A549 (cell line): Measurements from ENCODE around the gene KRTAP6-1. TPM values are rescaled to one million over a fixed set of nuclear protein-coding genes. Genes with fewer than 3 reads are reported as not detected.

ENCODE experiments used
- ATAC-seq, 2 experiments: fragments of 200-7000 bp in 1 of 2; fragments of >200 bp in 1 of 2; cut with Nextera tagmentation in 1 of 2; cut with Tn5 transposase in 1 of 2; 3 replicates each; pipeline versions ENCODE4 v1.8.0 to v1.9.1; 2018 to 2020; ENCODE audit warnings: mild to moderate bottlenecking in 1 of 2, moderate library complexity in 1 of 2
- CTCF ChIA-PET: fragments of 300-600 bp; sonication (Branson Sonifier 250); formaldehyde crosslinking; extraction: SDS; loops from one replicate; lab custom pipeline; 2021; ENCODE audit warnings: antibody characterized with exemption, inconsistent platforms; lab: Yijun Ruan, JAX
- POLR2A ChIA-PET: fragments of 350-600 bp; formaldehyde crosslinking; extraction: SDS; loops from one replicate; lab custom pipeline; 2021; ENCODE audit warnings: antibody characterized with exemption, inconsistent platforms; lab: Yijun Ruan, JAX
- DNase-seq, 2 experiments: peaks; one replicate each; pipeline versions ENCODE4 v3.0.0 to v3.0.0-alpha.2; 2011 to 2016; ENCODE audit warnings: low read depth in 1 of 2, low spot score in 1 of 2
- FAIRE-seq: peaks from 2 replicates; lab custom pipeline; 2011; peaks lifted over from hg19 to GRCh38; lab: Jason Lieb, UNC
- H3K27ac ChIP-seq, 2 experiments: fragments of >200 bp; sonication (Bioruptor Twin); formaldehyde crosslinking; 3 replicates each; pipeline ENCODE4 v1.5.1; 2016 to 2017
- H3K4me1 ChIP-seq: fragments of >200 bp; sonication (Bioruptor Twin); formaldehyde crosslinking; 3 replicates; pipeline ENCODE4 v1.6.1; 2016
- H3K4me2 ChIP-seq: fragments of >200 bp; sonication (Bioruptor Twin); formaldehyde crosslinking; 3 replicates; pipeline ENCODE4 v1.6.1; 2016
- H3K4me3 ChIP-seq: fragments of >200 bp; sonication (Bioruptor Twin); formaldehyde crosslinking; 3 replicates; pipeline ENCODE4 v1.5.1; 2016
- H3K9me3 ChIP-seq: fragments of >200 bp; sonication (Bioruptor Twin); formaldehyde crosslinking; 3 replicates; pipeline ENCODE4 v1.6.1; 2016
- CBX8 ChIP-seq: fragments of 200-600 bp; sonication (generic); IDR thresholded peaks from 2 replicates; pipeline ENCODE4 v1.6.1; 2016
- CEBPB ChIP-seq, 2 experiments: fragments of >200 bp in 1 of 2; sonication (Bioruptor Twin) in 1 of 2; formaldehyde crosslinking in 1 of 2; IDR thresholded peaks; 2 replicates each; pipeline ENCODE4 v1.6.1; 2012 to 2016
- CHD2 ChIP-seq: fragments of 150-350 bp; IDR thresholded peaks from 2 replicates; pipeline ENCODE4 v1.6.1; 2014; ENCODE audit warnings: low read length; ENCODE audit not compliant: partially characterized antibody
- CHD4 ChIP-seq: fragments of 200-600 bp; sonication (generic); IDR thresholded peaks from 2 replicates; pipeline ENCODE4 v1.6.1; 2016; ENCODE audit warnings: antibody characterized with exemption, mild to moderate bottlenecking, borderline replicate concordance
- E2F6 ChIP-seq: IDR thresholded peaks from 2 replicates; pipeline ENCODE4 v1.6.1; 2012; ENCODE audit warnings: low read depth, borderline replicate concordance
- EHMT2 ChIP-seq: fragments of 200-600 bp; sonication (generic); IDR thresholded peaks from 2 replicates; pipeline ENCODE4 v1.6.1; 2016; ENCODE audit warnings: antibody characterized with exemption, low read depth, mild to moderate bottlenecking, moderate library complexity
- FOSB ChIP-seq: fragments of 250-450 bp; sonication (Bioruptor Pico); IDR thresholded peaks from 2 replicates; pipeline ENCODE4 v1.5.0; 2020; ENCODE audit warnings: mild to moderate bottlenecking, moderate library complexity
- FOSL2 ChIP-seq, 2 experiments: fragments of 450-650 bp in 1 of 2; fragments of >200 bp in 1 of 2; sonication (Bioruptor Twin) in 1 of 2; formaldehyde crosslinking; IDR thresholded peaks; 2 replicates each; pipeline versions ENCODE4 v1.5.0 to v1.6.1; 2016 to 2020; ENCODE audit warnings: mild to moderate bottlenecking in 1 of 2, moderate library complexity in 1 of 2
- GATA3 ChIP-seq: IDR thresholded peaks from 2 replicates; pipeline ENCODE4 v1.6.1; 2012; ENCODE audit warnings: borderline replicate concordance
- HDAC2 ChIP-seq: fragments of 200-600 bp; sonication (generic); IDR thresholded peaks from 2 replicates; pipeline ENCODE4 v1.6.1; 2016
- HES2 ChIP-seq: fragments of >200 bp; sonication (Bioruptor Twin); formaldehyde crosslinking; IDR thresholded peaks from 2 replicates; pipeline ENCODE4 v1.6.1; 2016
- HOXA7 ChIP-seq: fragments of 250-450 bp; sonication (Bioruptor Pico); IDR thresholded peaks from 2 replicates; pipeline ENCODE4 v1.5.0; 2020; ENCODE audit warnings: mild to moderate bottlenecking, moderate library complexity
- HOXB13 ChIP-seq: fragments of 250-450 bp; sonication (Bioruptor Pico); IDR thresholded peaks from 2 replicates; pipeline ENCODE4 v1.5.0; 2020; ENCODE audit warnings: low read depth, mild to moderate bottlenecking, moderate library complexity
- HOXB5 ChIP-seq: fragments of 250-450 bp; sonication (Bioruptor Pico); IDR thresholded peaks from 2 replicates; pipeline ENCODE4 v1.5.0; 2020; ENCODE audit warnings: mild to moderate bottlenecking, moderate library complexity
- JUN ChIP-seq, 2 experiments: fragments of >200 bp; sonication (Bioruptor Twin); formaldehyde crosslinking; IDR thresholded peaks; 2 replicates in 1 of 2; 3 replicates in 1 of 2; pipeline ENCODE4 v1.6.1; 2016 to 2017
- NR3C1 ChIP-seq: fragments of >200 bp; sonication (Bioruptor Twin); formaldehyde crosslinking; IDR thresholded peaks from 3 replicates; pipeline ENCODE4 v1.6.1; 2017
- PBX3 ChIP-seq: IDR thresholded peaks from 2 replicates; pipeline ENCODE4 v1.6.1; 2012
- POLR2AphosphoS2 ChIP-seq: conservative IDR thresholded peaks from 2 replicates; pipeline ENCODE4 v1.6.1; 2012; ENCODE audit warnings: low read length, improper control_type of control experiment, inconsistent platforms
- RARB ChIP-seq: fragments of 250-450 bp; sonication (Bioruptor Pico); IDR thresholded peaks from 2 replicates; pipeline ENCODE4 v1.8.0; 2021; ENCODE audit warnings: mild to moderate bottlenecking, moderate library complexity
- RCOR1 ChIP-seq: fragments of 150-350 bp; IDR thresholded peaks from 2 replicates; pipeline ENCODE4 v1.6.1; 2014; ENCODE audit warnings: antibody characterized with exemption, low read length, low read depth
- RFX5 ChIP-seq: fragments of 450-650 bp; IDR thresholded peaks from 2 replicates; pipeline ENCODE4 v1.7.1; 2014; ENCODE audit warnings: antibody characterized with exemption, mild to moderate bottlenecking, moderate library complexity
- SMC3 ChIP-seq: fragments of >200 bp; sonication (Bioruptor Twin); formaldehyde crosslinking; IDR thresholded peaks from 3 replicates; pipeline ENCODE4 v1.6.1; 2018; ENCODE audit warnings: inconsistent platforms
- TFCP2L1 ChIP-seq: fragments of 250-450 bp; sonication (Bioruptor Pico); IDR thresholded peaks from 2 replicates; pipeline ENCODE4 v1.5.0; 2021; ENCODE audit warnings: mild to moderate bottlenecking
- ZFP36 ChIP-seq: fragments of 450-650 bp; IDR thresholded peaks from 2 replicates; pipeline ENCODE4 v1.6.1; 2014; ENCODE audit warnings: borderline replicate concordance; ENCODE audit not compliant: partially characterized antibody
- ZNF302 ChIP-seq: fragments of 250-450 bp; sonication (Bioruptor Pico); IDR thresholded peaks from 2 replicates; pipeline ENCODE4 v1.9.0; 2021; ENCODE audit warnings: inconsistent platforms, mild to moderate bottlenecking, moderate library complexity
- WGBS: methylation state at CpG from one replicate; pipeline ENCODE4 v1.1.6; 2017; ENCODE audit errors: missing lambda C conversion rate; 5-methylcytosine and 5-hydroxymethylcytosine counted together
- polyA plus RNA-seq, 4 experiments: library from polyadenylated mRNA; depleted of rRNA in 3 of 4; stranded (reverse); fragments of >200 nt; fragmentation: RNase III in 1 of 4; extraction: RNeasy Plus Mini Kit Qiagen cat#74134 plus additional on column Dnase treatment in 1 of 4; gene quantifications; 2 replicates in 3 of 4; 3 replicates in 1 of 4; pipeline ENCODE4 v1.2.3, GENCODE V29; 2011 to 2017
- TF ChIP-seq, protein P1 (sequence below): fragments of 450-650 bp; IDR thresholded peaks from 2 replicates; pipeline ENCODE4 v1.6.1; 2014; ENCODE audit warnings: antibody characterized with exemption

The KRTAP6-1 gene
- polyA plus RNA-seq, 2 of the 4 experiments (the other 2 are of a cell fraction) = not detected

- Histone ChIP-seq H3K4me1 (no peaks in the 10 kb centered on the region), H3K4me3 (no peak within 1 kb of the TSS), H3K4me2 (no peak within 1 kb of the TSS), H3K27ac (no peak within 1 kb of the TSS), H3K9me3 (no peaks in the 10 kb centered on the region)
- TF ChIP-seq FOSL2 (IDR thresholded peaks at IDR 0.05) (no peak), FOSL2 (CRISPR knock-in tag; IDR thresholded peaks at IDR 0.05) (no peak), POLR2AphosphoS2 (no peak), TFCP2L1 (CRISPR knock-in tag) (no peak), RFX5 (no peak), HDAC2 (no peak), CEBPB (IDR thresholded peaks at IDR 0.05) (no peak), SMC3 (no peak), RARB (CRISPR knock-in tag) (no peak), CBX8 (no peak), ZFP36 (no peak), NR3C1 (no peak)
- DNase-seq (no peak), FAIRE-seq (no peak), ATAC-seq (no peak)
- CTCF ChIA-PET = no interaction called here
- WGBS = 2% methylated on average over 3 of the region's 3 CpGs
- POLR2A ChIA-PET = no interaction called here
These were observed 6.8 kb upstream of the KRTAP6-1 start, which contains the start of gene KRTAP20-4 for GRCh38 chr21:30620522-30620921. Gene KRTAP20-4 (plus strand): TSS chr21:30620627.

GRCh38 chr21:30620080-30620479, 6.3 kb upstream of the KRTAP6-1 start:
- TF ChIP-seq POLR2AphosphoS2 = no peak
- TF ChIP-seq FOSB (CRISPR knock-in tag) = no peak
- TF ChIP-seq CHD4 = no peak
- TF ChIP-seq, all 56 proteins: peak for 0
- POLR2A ChIA-PET = no interaction called here
- DNase-seq (no peak), ATAC-seq (no peak), FAIRE-seq (no peak)
- no peak overlapping the region for H3K4me2 ChIP-seq
- no peaks in the 10 kb centered on the region for H3K9me3 ChIP-seq
- no peaks in the 10 kb centered on the region for H3K4me1 ChIP-seq
- CTCF ChIA-PET = no interaction called here
- H3K4me3 ChIP-seq = no peak overlapping the region
- no peak overlapping the region for H3K27ac ChIP-seq

DNA sequence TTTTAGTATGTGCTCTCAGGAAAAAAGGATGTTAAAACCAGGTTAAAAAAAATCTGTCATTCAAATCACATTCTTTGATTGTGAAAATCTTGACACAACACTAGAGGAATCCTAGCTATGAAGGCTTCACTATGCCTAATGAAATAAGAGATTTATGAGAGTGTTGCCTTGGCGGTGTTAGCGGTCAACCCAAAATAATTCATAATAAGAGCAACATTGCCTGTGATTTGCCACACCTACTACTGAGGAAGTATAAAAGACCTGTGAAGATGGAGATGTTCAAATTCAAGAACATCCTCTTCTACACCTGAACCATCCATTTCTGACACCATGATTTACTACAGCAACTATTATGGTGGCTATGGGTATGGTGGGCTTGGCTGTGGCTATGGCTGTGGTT, 2.4 kb upstream of the KRTAP6-1 start, which contains the start of gene KRTAP20-1:
Gene KRTAP20-1, plus strand, starts transcription at position 301 of the 400 bp plus-strand sequence. Its CDS starts 30 bp downstream, at position 331.
- WGBS = 83% methylated on average over 2 of the region's 2 CpGs

GRCh38 chr21:30615199-30615598, 1.5 kb upstream of the KRTAP6-1 start:
- FAIRE-seq (no peak), DNase-seq (no peak), ATAC-seq (no peak)
- Histone ChIP-seq H3K27ac (no peak overlapping the region), H3K4me2 (no peak overlapping the region), H3K4me3 (no peak overlapping the region), H3K9me3 (no peaks in the 10 kb centered on the region), H3K4me1 (no peaks in the 10 kb centered on the region)
- CTCF ChIA-PET = no interaction called here
- TF ChIP-seq HOXB5 (CRISPR knock-in tag) (no peak), RCOR1 (no peak), HOXB13 (CRISPR knock-in tag) (no peak), HOXA7 (CRISPR knock-in tag) (no peak), E2F6 (no peak), RFX5 (no peak), GATA3 (no peak), HES2 (no peak), CHD2 (no peak)
- POLR2A ChIA-PET = no interaction called here

More for the DNA sequence above, 2.4 kb upstream of the KRTAP6-1 start, which contains the start of gene KRTAP20-1:
- H3K9me3 ChIP-seq = no peaks in the 10 kb centered on the region
- no peak for FAIRE-seq
- DNase-seq = no peak
- TF ChIP-seq ZNF302 (CRISPR knock-in tag) = no peak
- TF ChIP-seq ZFP36 = no peak
- TF ChIP-seq, protein P1, sequence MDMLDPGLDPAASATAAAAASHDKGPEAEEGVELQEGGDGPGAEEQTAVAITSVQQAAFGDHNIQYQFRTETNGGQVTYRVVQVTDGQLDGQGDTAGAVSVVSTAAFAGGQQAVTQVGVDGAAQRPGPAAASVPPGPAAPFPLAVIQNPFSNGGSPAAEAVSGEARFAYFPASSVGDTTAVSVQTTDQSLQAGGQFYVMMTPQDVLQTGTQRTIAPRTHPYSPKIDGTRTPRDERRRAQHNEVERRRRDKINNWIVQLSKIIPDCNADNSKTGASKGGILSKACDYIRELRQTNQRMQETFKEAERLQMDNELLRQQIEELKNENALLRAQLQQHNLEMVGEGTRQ = no peak
- no peak for TF ChIP-seq JUN (IDR thresholded peaks at IDR 0.05)
- no peak for TF ChIP-seq EHMT2
- TF ChIP-seq TFCP2L1 (CRISPR knock-in tag) = no peak
- TF ChIP-seq CHD2 = no peak
- no peak for TF ChIP-seq PBX3
- ATAC-seq = no peak
- no peak within 1 kb of the TSS for H3K27ac ChIP-seq
- CTCF ChIA-PET = no interaction called here
- H3K4me2 ChIP-seq = no peak within 1 kb of the TSS
- H3K4me1 ChIP-seq = no peaks in the 10 kb centered on the region
- POLR2A ChIA-PET = no interaction called here
- H3K4me3 ChIP-seq = no peak within 1 kb of the TSS
